ENCODE measurements around the gene RAD51AP2. TPM values are rescaled to one million over a fixed set of nuclear protein-coding genes. Genes with fewer than 3 reads are reported as not detected.

Gene RAD51AP2
- total and polyA plus RNA-seq, 2 of the 13 experiments (the other 11 are each of a cell fraction or from before 2014, with no cell fraction given), result 0.11 to 0.12 TPM

DNA sequence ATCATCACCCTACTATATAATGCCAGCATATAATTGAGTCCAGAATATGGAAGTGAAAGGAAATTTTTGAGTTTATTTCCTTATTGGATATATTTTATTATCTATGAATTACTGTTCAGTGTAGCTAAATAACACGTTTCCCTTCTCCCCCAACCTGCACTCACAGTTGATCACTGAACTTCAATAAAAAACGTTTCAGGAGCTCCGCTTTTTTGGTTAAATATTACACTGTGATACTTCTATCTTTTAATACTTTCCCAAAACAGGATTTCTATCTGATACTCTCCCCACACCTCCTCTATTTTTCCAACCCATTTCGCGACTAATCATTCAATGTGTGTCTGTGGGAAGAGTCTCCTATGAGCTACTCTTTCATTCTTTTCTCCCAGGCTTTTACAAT, 29.5 kb upstream of the RAD51AP2 start (continued):
- TF ChIP-seq ZNF326 (CRISPR knock-in tag; IDR thresholded peaks at IDR 0.05; ENCODE audit: borderline replicate concordance), result no peak
- no peak for TF ChIP-seq JUND (CRISPR knock-in tag; IDR thresholded peaks at IDR 0.05)

DNA sequence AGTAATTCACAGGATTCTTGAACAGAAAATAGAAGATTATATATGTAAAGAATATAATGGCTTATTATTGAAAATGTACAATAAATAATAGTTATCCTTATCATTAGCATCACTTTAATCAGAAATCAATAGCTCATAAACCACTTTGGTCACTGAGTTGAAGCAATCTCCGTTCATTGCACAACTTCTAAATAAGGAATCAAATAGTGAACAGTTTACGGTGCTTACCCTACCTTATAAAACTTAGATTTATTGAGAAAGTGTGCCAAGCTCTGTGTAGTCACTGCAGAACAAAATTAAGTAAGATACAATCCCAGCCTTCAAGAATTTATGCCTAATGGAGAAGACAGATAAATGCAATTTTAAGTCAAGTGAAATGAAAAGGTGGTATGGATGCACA, 29.0 kb upstream of the RAD51AP2 start:
- Histone ChIP-seq H3K4me2 (ENCODE audit: low read depth, low read length) (peak overlapping the region; percentile 97), H3K4me1 (ENCODE audit: insufficient read depth, low read length) (peaks cover 86% of the 10 kb centered on the region), H3K4me3 (replicated peaks in 1 of 3; ENCODE audit: insufficient read depth in 1 of 3, low read depth in 2 of 3, low read length in 3 of 3) (peak overlapping the region in 2 of 3 experiments; percentile 50 to 59; a peak in 2 of 6 replicates), H3K9me3 (ENCODE audit: low read length) (no peaks in the 10 kb centered on the region), H3K79me2 (ENCODE audit: insufficient read depth, low read length) (peaks cover 96% of the 10 kb centered on the region), H3K36me3 (replicated peaks in 1 of 2; ENCODE audit: control insufficient read depth in 1 of 2, insufficient read depth in 2 of 2, low read length in 2 of 2) (peaks cover 7 to 9% of the 10 kb centered on the region in 2 experiments; a peak in 4 of 5 replicates), H3K9ac (ENCODE audit: insufficient read depth, low read depth, low read length) (peak overlapping the region; percentile 57), H3K27me3 (ENCODE audit: control insufficient read depth in 1 of 2, insufficient read depth in 2 of 2, low read length in 2 of 2) (no peaks in the 10 kb centered on the region; a peak in 1 of 5 replicates), H3K27ac (ENCODE audit: extremely low read length, insufficient read depth, low read length) (peak overlapping the region; percentile 94), H2AFZ (ENCODE audit: low read length) (no peak overlapping the region), H4K20me1 (ENCODE audit: insufficient read depth, low read length) (no peaks in the 10 kb centered on the region)
- ChIA-PET CTCF (ENCODE audit: low intra/inter-chr PET ratio, low total read pairs) (no interaction called here), POLR2A (interaction anchor here (0.7 to 1.0 kb wide), 2 partner anchors 10 to 33 kb away, joined by 3 read pairs; no protein-coding TSS in a partner anchor)
- ATAC-seq, result no peak
- DNase-seq (ENCODE audit: low spot score), result no peak
- in situ Hi-C loops (cut with HindIII; ENCODE audit: extremely low pct_ligation_motif_present, low pct_unique_long_range_greater_than_20kb), result loop anchor here (10.0 kb wide), 2 partner anchors 48 to 208 kb away; partner anchors contain the start of genes GEN1 and SMC6
- 61% methylated on average over 2 of the region's 2 CpGs for WGBS (ENCODE audit: low lambda C conversion rate)
- intact Hi-C loops (cut with micrococcal nuclease; ENCODE audit: unreplicated experiment), result no loop called here
- FAIRE-seq, result no peak
- no TSS peak for BruUV-seq (replicated peaks)
- TF ChIP-seq SMARCE1 (IDR thresholded peaks at IDR 0.05; ENCODE audit: borderline replicate concordance) (no peak), ONECUT2 (CRISPR knock-in tag; IDR thresholded peaks at IDR 0.05) (peak; percentile 68), FOXA3 (CRISPR knock-in tag; IDR thresholded peaks at IDR 0.05) (no peak), NKX3-1 (CRISPR knock-in tag; IDR thresholded peaks at IDR 0.05) (no peak), WIZ (CRISPR knock-in tag; IDR thresholded peaks at IDR 0.05) (no peak), MEIS2 (CRISPR knock-in tag; IDR thresholded peaks at IDR 0.05) (no peak), KAT7 (CRISPR knock-in tag; IDR thresholded peaks at IDR 0.05; ENCODE audit: borderline replicate concordance) (0 out of 2 replicates have a peak, but pooled peaks have one; percentile 53), ZNF20 (CRISPR knock-in tag; IDR thresholded peaks at IDR 0.05) (no peak), CEBPG (CRISPR knock-in tag; IDR thresholded peaks at IDR 0.05) (peak; percentile 70), ZNF296 (CRISPR knock-in tag; conservative IDR thresholded peaks at IDR 0.05) (no peak), ZKSCAN8 (CRISPR knock-in tag; IDR thresholded peaks at IDR 0.05; ENCODE audit: borderline replicate concordance) (no peak)
- TF ChIP-seq, protein P1, sequence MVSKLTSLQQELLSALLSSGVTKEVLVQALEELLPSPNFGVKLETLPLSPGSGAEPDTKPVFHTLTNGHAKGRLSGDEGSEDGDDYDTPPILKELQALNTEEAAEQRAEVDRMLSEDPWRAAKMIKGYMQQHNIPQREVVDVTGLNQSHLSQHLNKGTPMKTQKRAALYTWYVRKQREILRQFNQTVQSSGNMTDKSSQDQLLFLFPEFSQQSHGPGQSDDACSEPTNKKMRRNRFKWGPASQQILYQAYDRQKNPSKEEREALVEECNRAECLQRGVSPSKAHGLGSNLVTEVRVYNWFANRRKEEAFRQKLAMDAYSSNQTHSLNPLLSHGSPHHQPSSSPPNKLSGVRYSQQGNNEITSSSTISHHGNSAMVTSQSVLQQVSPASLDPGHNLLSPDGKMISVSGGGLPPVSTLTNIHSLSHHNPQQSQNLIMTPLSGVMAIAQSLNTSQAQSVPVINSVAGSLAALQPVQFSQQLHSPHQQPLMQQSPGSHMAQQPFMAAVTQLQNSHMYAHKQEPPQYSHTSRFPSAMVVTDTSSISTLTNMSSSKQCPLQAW (CRISPR knock-in tag; IDR thresholded peaks at IDR 0.05), result no peak
- TF ChIP-seq, protein P2, sequence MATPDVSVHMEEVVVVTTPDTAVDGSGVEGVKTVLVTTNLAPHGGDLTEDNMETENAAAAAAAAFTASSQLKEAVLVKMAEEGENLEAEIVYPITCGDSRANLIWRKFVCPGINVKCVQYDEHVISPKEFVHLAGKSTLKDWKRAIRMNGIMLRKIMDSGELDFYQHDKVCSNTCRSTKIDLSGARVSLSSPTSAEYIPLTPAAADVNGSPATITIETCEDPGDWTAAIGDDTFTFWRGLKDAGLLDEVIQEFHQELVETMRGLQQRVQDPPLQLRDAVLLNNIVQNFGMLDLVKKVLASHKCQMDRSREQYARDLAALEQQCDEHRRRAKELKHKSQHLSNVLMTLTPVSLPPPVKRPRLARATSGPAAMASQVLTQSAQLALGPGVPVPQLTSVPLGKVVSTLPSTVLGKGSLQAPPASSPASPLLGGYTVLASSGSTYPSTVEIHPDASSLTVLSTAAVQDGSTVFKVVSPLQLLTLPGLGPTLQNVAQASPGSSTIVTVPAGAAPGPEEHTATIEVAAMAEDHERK (CRISPR knock-in tag; IDR thresholded peaks at IDR 0.05; ENCODE audit: low read depth), result no peak
- TF ChIP-seq, protein P3, sequence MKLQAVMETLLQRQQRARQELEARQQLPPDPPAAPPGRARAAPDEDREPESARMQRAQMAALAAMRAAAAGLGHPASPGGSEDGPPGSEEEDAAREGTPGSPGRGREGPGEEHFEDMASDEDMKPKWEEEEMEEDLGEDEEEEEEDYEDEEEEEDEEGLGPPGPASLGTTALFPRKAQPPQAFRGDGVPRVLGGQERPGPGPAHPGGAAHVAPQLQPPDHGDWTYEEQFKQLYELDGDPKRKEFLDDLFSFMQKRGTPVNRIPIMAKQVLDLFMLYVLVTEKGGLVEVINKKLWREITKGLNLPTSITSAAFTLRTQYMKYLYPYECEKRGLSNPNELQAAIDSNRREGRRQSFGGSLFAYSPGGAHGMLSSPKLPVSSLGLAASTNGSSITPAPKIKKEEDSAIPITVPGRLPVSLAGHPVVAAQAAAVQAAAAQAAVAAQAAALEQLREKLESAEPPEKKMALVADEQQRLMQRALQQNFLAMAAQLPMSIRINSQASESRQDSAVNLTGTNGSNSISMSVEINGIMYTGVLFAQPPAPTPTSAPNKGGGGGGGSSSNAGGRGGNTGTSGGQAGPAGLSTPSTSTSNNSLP (IDR thresholded peaks at IDR 0.05; ENCODE audit: low read depth, low read length), result 0 out of 2 replicates have a peak, but pooled peaks have one; percentile 31
- TF ChIP-seq, protein P4, sequence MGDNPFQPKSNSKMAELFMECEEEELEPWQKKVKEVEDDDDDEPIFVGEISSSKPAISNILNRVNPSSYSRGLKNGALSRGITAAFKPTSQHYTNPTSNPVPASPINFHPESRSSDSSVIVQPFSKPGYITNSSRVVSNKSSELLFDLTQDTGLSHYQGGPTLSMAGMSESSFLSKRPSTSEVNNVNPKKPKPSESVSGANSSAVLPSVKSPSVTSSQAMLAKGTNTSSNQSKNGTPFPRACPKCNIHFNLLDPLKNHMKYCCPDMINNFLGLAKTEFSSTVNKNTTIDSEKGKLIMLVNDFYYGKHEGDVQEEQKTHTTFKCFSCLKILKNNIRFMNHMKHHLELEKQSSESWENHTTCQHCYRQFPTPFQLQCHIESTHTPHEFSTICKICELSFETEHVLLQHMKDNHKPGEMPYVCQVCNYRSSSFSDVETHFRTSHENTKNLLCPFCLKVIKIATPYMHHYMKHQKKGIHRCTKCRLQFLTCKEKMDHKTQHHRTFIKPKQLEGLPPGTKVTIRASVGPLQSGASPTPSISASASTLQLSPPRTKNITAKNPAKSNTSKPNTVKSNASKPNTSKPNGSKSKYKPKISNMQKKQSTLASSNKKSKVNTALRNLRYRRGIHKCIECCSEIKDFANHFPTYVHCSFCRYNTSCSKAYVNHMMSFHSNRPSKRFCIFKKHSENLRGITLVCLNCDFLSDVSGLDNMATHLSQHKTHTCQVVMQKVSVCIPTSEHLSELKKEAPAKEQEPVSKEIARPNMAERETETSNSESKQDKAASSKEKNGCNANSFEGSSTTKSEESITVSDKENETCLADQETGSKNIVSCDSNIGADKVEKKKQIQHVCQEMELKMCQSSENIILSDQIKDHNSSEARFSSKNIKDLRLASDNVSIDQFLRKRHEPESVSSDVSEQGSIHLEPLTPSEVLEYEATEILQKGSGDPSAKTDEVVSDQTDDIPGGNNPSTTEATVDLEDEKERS (CRISPR knock-in tag; IDR thresholded peaks at IDR 0.05), result no peak

Data from HepG2 (cell line).